A549 (cell line): ENCODE results near the gene DLGAP1.

ENCODE experiments used
- CHD2 ChIP-seq: fragments of 150-350 bp; IDR thresholded peaks from 2 replicates; pipeline ENCODE4 v1.6.1; 2014; ENCODE audit warnings: low read length; ENCODE audit not compliant: partially characterized antibody
- CTCF ChIP-seq: fragments of >200 bp; sonication (Bioruptor Twin); formaldehyde crosslinking; IDR thresholded peaks from 3 replicates; pipeline ENCODE4 v1.5.1; 2016
- EP300 ChIP-seq, 2 experiments: fragments of >200 bp; sonication (Bioruptor Twin); formaldehyde crosslinking; IDR thresholded peaks; 2 replicates in 1 of 2; 3 replicates in 1 of 2; pipeline ENCODE4 v1.6.1; 2016 to 2017
- KDM1A ChIP-seq: fragments of 200-600 bp; sonication (generic); IDR thresholded peaks from 2 replicates; pipeline ENCODE4 v1.6.1; 2016; ENCODE audit warnings: low read depth, mild to moderate bottlenecking
- MAX ChIP-seq: IDR thresholded peaks from 2 replicates; pipeline ENCODE4 v1.6.1; 2012
- MYC ChIP-seq: IDR thresholded peaks from 2 replicates; pipeline ENCODE4 v1.6.1; 2012; ENCODE audit warnings: mild to moderate bottlenecking, inconsistent platforms, low read length, improper control_type of control experiment, borderline replicate concordance
- POLR2A ChIP-seq: IDR thresholded peaks from 2 replicates; pipeline ENCODE4 v1.6.1; 2012; ENCODE audit warnings: mild to moderate bottlenecking, low read length
- POLR2AphosphoS2 ChIP-seq: conservative IDR thresholded peaks from 2 replicates; pipeline ENCODE4 v1.6.1; 2012; ENCODE audit warnings: low read length, improper control_type of control experiment, inconsistent platforms
- RAD21 ChIP-seq, 2 experiments: fragments of >200 bp in 1 of 2; sonication (Bioruptor Twin) in 1 of 2; formaldehyde crosslinking in 1 of 2; IDR thresholded peaks in 1 of 2; conservative IDR thresholded peaks in 1 of 2; 2 replicates in 1 of 2; 3 replicates in 1 of 2; pipeline ENCODE4 v1.6.1; 2012 to 2018; ENCODE audit warnings: inconsistent platforms in 1 of 2
- RARB ChIP-seq: fragments of 250-450 bp; sonication (Bioruptor Pico); IDR thresholded peaks from 2 replicates; pipeline ENCODE4 v1.8.0; 2021; ENCODE audit warnings: mild to moderate bottlenecking, moderate library complexity
- SMC3 ChIP-seq: fragments of >200 bp; sonication (Bioruptor Twin); formaldehyde crosslinking; IDR thresholded peaks from 3 replicates; pipeline ENCODE4 v1.6.1; 2018; ENCODE audit warnings: inconsistent platforms
- USF2 ChIP-seq: fragments of 450-650 bp; IDR thresholded peaks from 2 replicates; pipeline ENCODE4 v1.6.1; 2014; ENCODE audit warnings: antibody characterized with exemption
- ZC3H11A ChIP-seq: fragments of 450-650 bp; IDR thresholded peaks from 2 replicates; pipeline ENCODE4 v1.6.1; 2014; ENCODE audit warnings: antibody characterized with exemption, mild to moderate bottlenecking
- ZSCAN20 ChIP-seq: fragments of 250-450 bp; sonication (Bioruptor Pico); IDR thresholded peaks from 2 replicates; pipeline ENCODE4 v1.8.0; 2022; ENCODE audit warnings: mild to moderate bottlenecking, moderate library complexity

- no peak for TF ChIP-seq CTCF
- no peak for TF ChIP-seq USF2
- TF ChIP-seq MAX: no peak
- no peak for TF ChIP-seq RARB (CRISPR knock-in tag)
- no peak for TF ChIP-seq EP300 (IDR thresholded peaks at IDR 0.05)
- no peak for TF ChIP-seq ZC3H11A
- no peak for TF ChIP-seq CHD2
- no peak for TF ChIP-seq ZSCAN20 (CRISPR knock-in tag)
- no peak for TF ChIP-seq SMC3
- TF ChIP-seq POLR2AphosphoS2: no peak
- no peak for TF ChIP-seq KDM1A
- TF ChIP-seq RAD21 (conservative IDR thresholded peaks at IDR 0.05 in 1 of 2, IDR thresholded peaks at IDR 0.05 in 1 of 2): no peak
- no peak for TF ChIP-seq MYC
- no peak for TF ChIP-seq POLR2A
Observed at GRCh38 chr18:3461704-3462103, 993.4 kb downstream of the DLGAP1 start.
